Ishikawa (cell line): ENCODE data around the gene ADGRG1.

Source experiments
- CEBPB ChIP-seq: IDR thresholded peaks from 2 replicates; pipeline ENCODE4 v1.6.1; 2012
- EGR1 ChIP-seq: IDR thresholded peaks from 2 replicates; pipeline ENCODE4 v1.6.1; 2012
- MAX ChIP-seq: IDR thresholded peaks from 2 replicates; pipeline ENCODE4 v1.6.1; 2012
- NFIC ChIP-seq: IDR thresholded peaks from 2 replicates; pipeline ENCODE4 v1.6.1; 2012
- RAD21 ChIP-seq: IDR thresholded peaks from 2 replicates; pipeline ENCODE4 v1.6.1; 2012; ENCODE audit warnings: low read depth
- REST ChIP-seq: IDR thresholded peaks from 2 replicates; pipeline ENCODE4 v1.6.1; 2012; ENCODE audit warnings: low read depth, mild to moderate bottlenecking
- TCF12 ChIP-seq: IDR thresholded peaks from 2 replicates; pipeline ENCODE4 v1.6.1; 2012; ENCODE audit warnings: low read depth
- YY1 ChIP-seq: IDR thresholded peaks from 2 replicates; pipeline ENCODE4 v1.6.1; 2012; ENCODE audit warnings: low read depth

- TF ChIP-seq CEBPB (no peak), REST (no peak), TCF12 (no peak), RAD21 (no peak), MAX (no peak), YY1 (no peak), EGR1 (no peak), NFIC (no peak)
Measured at GRCh38 chr16:57612494-57612893, 15.9 kb upstream of the ADGRG1 start.
